ENCODE data around the gene BUB1B.

Gene BUB1B

GRCh38 chr15:40232625-40233070, 71.8 kb downstream of the BUB1B start:
- TF ChIP-seq CTCF (IDR thresholded peaks at IDR 0.05; ENCODE audit: insufficient read depth, low read length, poor library complexity, severe bottlenecking) (no peak), EZH2phosphoT487 (conservative IDR thresholded peaks at IDR 0.05; ENCODE audit: low read length) (no peak)
- H3K9me2 ChIP-seq (replicated peaks; ENCODE audit: insufficient read depth, low read length) = no peaks in the 10 kb centered on the region

GRCh38 chr15:40233727-40234577, 73.1 kb downstream of the BUB1B start:
- Histone ChIP-seq H2AFZ (ENCODE audit: low read depth, low read length, severe bottlenecking) (no peak overlapping the region), H3K27me3 (ENCODE audit: low read length) (no peaks in the 10 kb centered on the region), H3K9me3 (ENCODE audit: insufficient read depth, low read length) (no peaks in the 10 kb centered on the region), H3F3A (ENCODE audit: insufficient read depth) (peaks cover 25% of the 10 kb centered on the region), H3K4me2 (ENCODE audit: low read depth, low read length, poor library complexity, severe bottlenecking) (no peak overlapping the region), H3K4me3 (ENCODE audit: insufficient read depth, low read length, poor library complexity, severe bottlenecking) (no peak overlapping the region), H3K9me2 (replicated peaks; ENCODE audit: insufficient read depth, low read length) (no peaks in the 10 kb centered on the region), H3K27ac (ENCODE audit: low read depth, low read length) (no peak overlapping the region), H3K36me3 (ENCODE audit: low read length) (peaks cover 3% of the 10 kb centered on the region; the same call in 1 of the 2 replicates), H4K20me1 (ENCODE audit: low read depth, low read length) (no peaks in the 10 kb centered on the region), H3K9ac (ENCODE audit: low read length) (no peak overlapping the region), H3K79me2 (ENCODE audit: insufficient read depth, low read length) (no peaks in the 10 kb centered on the region)
- no peak for TF ChIP-seq CTCF (IDR thresholded peaks at IDR 0.05; ENCODE audit: insufficient read depth, low read length, poor library complexity, severe bottlenecking)
- TF ChIP-seq EZH2phosphoT487 (conservative IDR thresholded peaks at IDR 0.05; ENCODE audit: low read length) = no peak

More at GRCh38 chr15:40232625-40233070, 71.8 kb downstream of the BUB1B start:
- no peak overlapping the region for H3K4me3 ChIP-seq (ENCODE audit: insufficient read depth, low read length, poor library complexity, severe bottlenecking)
- H2AFZ ChIP-seq (ENCODE audit: low read depth, low read length, severe bottlenecking) = no peak overlapping the region
- H3K27me3 ChIP-seq (ENCODE audit: low read length) = no peaks in the 10 kb centered on the region
- no peak overlapping the region for H3K4me2 ChIP-seq (ENCODE audit: low read depth, low read length, poor library complexity, severe bottlenecking)
- peaks cover 34% of the 10 kb centered on the region for H3F3A ChIP-seq (ENCODE audit: insufficient read depth)
- H3K9me3 ChIP-seq (ENCODE audit: insufficient read depth, low read length) = no peaks in the 10 kb centered on the region
- H4K20me1 ChIP-seq (ENCODE audit: low read depth, low read length) = no peaks in the 10 kb centered on the region
- no peak overlapping the region for H3K27ac ChIP-seq (ENCODE audit: low read depth, low read length)
- H3K9ac ChIP-seq (ENCODE audit: low read length) = no peak overlapping the region
- H3K36me3 ChIP-seq (ENCODE audit: low read length) = peaks cover 10% of the 10 kb centered on the region; the same call in 1 of the 2 replicates
- H3K79me2 ChIP-seq (ENCODE audit: insufficient read depth, low read length) = no peaks in the 10 kb centered on the region

- no peak overlapping the region for H2AFZ ChIP-seq (ENCODE audit: low read depth, low read length, severe bottlenecking)
- no peak overlapping the region for H3K4me2 ChIP-seq (ENCODE audit: low read depth, low read length, poor library complexity, severe bottlenecking)
- TF ChIP-seq CTCF (IDR thresholded peaks at IDR 0.05; ENCODE audit: insufficient read depth, low read length, poor library complexity, severe bottlenecking) (no peak), EZH2phosphoT487 (conservative IDR thresholded peaks at IDR 0.05; ENCODE audit: low read length) (no peak)
- H3K9me3 ChIP-seq (ENCODE audit: insufficient read depth, low read length) = no peaks in the 10 kb centered on the region
- H3F3A ChIP-seq (ENCODE audit: insufficient read depth) = peaks cover 25% of the 10 kb centered on the region
- no peaks in the 10 kb centered on the region for H4K20me1 ChIP-seq (ENCODE audit: low read depth, low read length)
- H3K4me3 ChIP-seq (ENCODE audit: insufficient read depth, low read length, poor library complexity, severe bottlenecking) = no peak overlapping the region
- no peak overlapping the region for H3K9ac ChIP-seq (ENCODE audit: low read length)
- no peaks in the 10 kb centered on the region for H3K79me2 ChIP-seq (ENCODE audit: insufficient read depth, low read length)
- no peaks in the 10 kb centered on the region for H3K9me2 ChIP-seq (replicated peaks; ENCODE audit: insufficient read depth, low read length)
- H3K27me3 ChIP-seq (ENCODE audit: low read length) = no peaks in the 10 kb centered on the region
- H3K36me3 ChIP-seq (ENCODE audit: low read length) = peaks cover under 1% of the 10 kb centered on the region; the same call in 1 of the 2 replicates
- H3K27ac ChIP-seq (ENCODE audit: low read depth, low read length) = no peak overlapping the region
These were observed 73.9 kb downstream of the BUB1B start for GRCh38 chr15:40234783-40235182.
